Neural cell (in vitro differentiated cells): ENCODE measurements around the gene BTRC. TPM values are rescaled to one million over a fixed set of nuclear protein-coding genes. Genes with fewer than 3 reads are reported as not detected.
"Not testable (repeated sequence)": the region's sequence is repeated elsewhere in the genome, so short reads cannot be mapped to it uniquely, and the experiment has no call there.

ENCODE experiments used
- H2AFZ ChIP-seq: fragments of 200-600, 300-800 bp; sonication (generic), shearing (Covaris generic); 2 replicates; pipeline ENCODE4 v1.6.0; 2014; ENCODE audit warnings: low read depth, mild to moderate bottlenecking, antibody characterized with exemption, low read length, moderate library complexity
- H3F3A ChIP-seq: fragments of 200-600 bp; shearing (Covaris generic); 2 replicates; pipeline ENCODE4 v1.6.1; 2016; ENCODE audit warnings: mild to moderate bottlenecking, moderate library complexity, mixed read lengths, antibody characterized with exemption, low read length; ENCODE audit not compliant: insufficient read depth, poor library complexity, severe bottlenecking
- H3K27ac ChIP-seq: fragments of 200-600, 300-800 bp; sonication (generic), shearing (Covaris generic); 2 replicates; pipeline ENCODE4 v1.5.1; 2014; ENCODE audit warnings: mild to moderate bottlenecking, low read length, moderate library complexity
- H3K27me3 ChIP-seq: fragments of 300-800, 200-600 bp; sonication (generic), shearing (Covaris generic); 2 replicates; pipeline ENCODE4 v1.6.0; 2014; ENCODE audit warnings: mild to moderate bottlenecking, low read depth, low read length, moderate library complexity; ENCODE audit not compliant: insufficient read depth
- H3K36me3 ChIP-seq: fragments of 300-800, 200-600 bp; sonication (generic), shearing (Covaris generic); 2 replicates; pipeline ENCODE4 v1.5.1; 2014; ENCODE audit warnings: mild to moderate bottlenecking, antibody characterized with exemption, low read length, moderate library complexity; ENCODE audit not compliant: insufficient read depth
- H3K4me2 ChIP-seq: fragments of 300-800, 200-600 bp; sonication (generic), shearing (Covaris generic); 2 replicates; pipeline ENCODE4 v1.6.0; 2014; ENCODE audit warnings: mild to moderate bottlenecking, low read length
- H3K4me3 ChIP-seq: fragments of 300-800, 200-600 bp; sonication (generic), shearing (Covaris generic); 2 replicates; pipeline ENCODE4 v1.5.1; 2014; ENCODE audit warnings: mild to moderate bottlenecking, low read length, moderate library complexity
- H3K79me2 ChIP-seq: fragments of 200-600 bp; shearing (Covaris generic); replicated peaks from 2 replicates; pipeline ENCODE4 v1.6.0; 2014; ENCODE audit warnings: mild to moderate bottlenecking, low read length, moderate library complexity; ENCODE audit not compliant: insufficient read depth
- H3K9ac ChIP-seq: fragments of 300-800, 200-600 bp; sonication (generic), shearing (Covaris generic); 2 replicates; pipeline ENCODE4 v1.6.1; 2016; ENCODE audit warnings: mild to moderate bottlenecking, low read length, mixed read lengths
- H3K9me2 ChIP-seq: fragments of 200-600 bp; shearing (Covaris generic); 2 replicates; pipeline ENCODE4 v1.6.1; 2016; ENCODE audit warnings: mild to moderate bottlenecking, low read length, mixed read lengths; ENCODE audit not compliant: insufficient read depth
- H3K9me3 ChIP-seq: fragments of 200-600, 300-800 bp; sonication (generic), shearing (Covaris generic); 2 replicates; pipeline ENCODE4 v1.6.1; 2016; ENCODE audit warnings: mild to moderate bottlenecking, mixed run types, low read length, moderate library complexity, mixed read lengths
- H4K20me1 ChIP-seq: fragments of 200-600 bp; shearing (Covaris generic); 2 replicates; pipeline ENCODE4 v1.6.1; 2016; ENCODE audit warnings: mild to moderate bottlenecking, mixed run types; ENCODE audit not compliant: insufficient read depth
- CTCF ChIP-seq: fragments of 450-650 bp; IDR thresholded peaks from 2 replicates; pipeline ENCODE4 v1.5.1; 2014; ENCODE audit warnings: antibody characterized with exemption, mild to moderate bottlenecking, moderate library complexity; ENCODE audit not compliant: poor library complexity, severe bottlenecking
- EP300 ChIP-seq: fragments of 450-650 bp; conservative IDR thresholded peaks from 2 replicates; pipeline ENCODE4 v1.6.1; 2014; ENCODE audit warnings: antibody characterized with exemption, mild to moderate bottlenecking, moderate library complexity; ENCODE audit not compliant: poor library complexity, severe bottlenecking
- EZH2 ChIP-seq: fragments of 200-600, 300-800 bp; shearing (Covaris generic), sonication (generic); IDR thresholded peaks from 2 replicates; pipeline ENCODE4 v1.6.1; 2014; ENCODE audit warnings: antibody characterized with exemption, low read length, borderline replicate concordance, mild to moderate bottlenecking; ENCODE audit not compliant: insufficient read depth, poor library complexity, severe bottlenecking
- MXI1 ChIP-seq: fragments of 450-650 bp; conservative IDR thresholded peaks from 2 replicates; pipeline ENCODE4 v1.6.1; 2014; ENCODE audit warnings: antibody characterized with exemption, mild to moderate bottlenecking; ENCODE audit not compliant: poor library complexity, severe bottlenecking
- POLR2AphosphoS5 ChIP-seq: IDR thresholded peaks from 2 replicates; pipeline ENCODE4 v1.6.1; 2012
- RAD21 ChIP-seq: fragments of 450-650 bp; conservative IDR thresholded peaks from 2 replicates; pipeline ENCODE4 v1.6.1; 2014; ENCODE audit warnings: antibody characterized with exemption, mild to moderate bottlenecking, moderate library complexity
- REST ChIP-seq: IDR thresholded peaks from 2 replicates; pipeline ENCODE4 v1.6.1; 2012; ENCODE audit warnings: borderline replicate concordance
- SMC3 ChIP-seq: fragments of 450-650 bp; conservative IDR thresholded peaks from 2 replicates; pipeline ENCODE4 v1.6.1; 2014; ENCODE audit warnings: antibody characterized with exemption, mild to moderate bottlenecking, moderate library complexity; ENCODE audit not compliant: poor library complexity
- TAF1 ChIP-seq: IDR thresholded peaks from 2 replicates; pipeline ENCODE4 v1.6.1; 2012; ENCODE audit warnings: low read depth
- polyA plus RNA-seq: library from polyadenylated mRNA; depleted of rRNA; stranded (reverse); fragments of >200 nt; gene quantifications from 2 replicates; pipeline ENCODE4 v1.2.3, GENCODE V29; 2014

The BTRC gene
- polyA plus RNA-seq, 1 donor from 2014 or later = 32.6 TPM

DNA sequence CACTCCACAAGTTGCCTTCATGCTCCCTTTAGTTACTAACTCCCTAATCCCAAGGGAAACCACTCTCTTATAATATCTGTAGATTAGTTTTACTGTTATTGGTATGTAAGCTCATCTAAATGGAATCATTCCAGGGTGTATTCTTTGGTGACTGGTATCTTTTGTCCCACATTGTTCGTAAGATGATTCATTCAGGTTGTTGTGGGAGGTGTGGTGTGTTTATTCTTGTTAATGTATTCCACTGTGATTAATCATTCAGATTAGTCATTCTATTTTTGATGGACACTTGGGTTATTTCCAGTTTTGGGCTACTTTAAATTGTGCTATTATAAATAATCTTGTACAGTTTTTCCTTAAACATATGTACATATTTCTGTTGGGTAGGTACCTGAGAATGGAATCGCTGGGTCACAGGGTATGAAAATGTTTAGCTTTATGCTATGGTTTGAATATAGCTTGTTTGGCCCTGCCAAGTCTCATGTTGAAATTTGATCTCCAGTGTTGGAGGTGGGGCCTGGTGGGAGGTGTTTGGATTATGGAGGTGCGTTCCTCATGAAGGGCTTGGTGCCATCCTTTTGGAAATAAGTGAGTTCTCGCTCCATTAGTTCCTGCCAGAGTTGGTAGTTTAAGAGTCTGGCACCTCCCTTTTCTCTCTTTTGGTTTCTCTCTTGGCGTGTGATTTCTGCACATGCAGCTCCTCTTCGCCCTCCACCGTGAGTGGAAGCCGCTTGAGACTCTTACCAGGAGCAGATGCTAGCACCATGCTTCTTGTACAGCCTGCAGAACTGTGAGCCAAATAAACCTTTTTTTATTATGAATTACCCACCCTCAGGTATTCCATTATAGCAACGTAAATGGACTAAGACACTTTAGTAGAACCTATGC is 13.8 kb downstream of the BTRC start:
- Histone ChIP-seq H3K27me3 (no peaks in the 10 kb centered on the region), H3K9me2 (no peaks in the 10 kb centered on the region), H3K9ac (no peak overlapping the region), H3K27ac (no peak overlapping the region), H3K79me2 (peaks cover 14% of the 10 kb centered on the region), H3K4me2 (no peak overlapping the region), H3F3A (no peaks in the 10 kb centered on the region), H3K4me3 (no peak overlapping the region), H3K36me3 (peaks cover 7% of the 10 kb centered on the region), H3K9me3 (no peaks in the 10 kb centered on the region), H4K20me1 (no peaks in the 10 kb centered on the region), H2AFZ (no peak overlapping the region)
- no peak for TF ChIP-seq TAF1
- TF ChIP-seq EZH2 = no peak
- no peak for TF ChIP-seq RAD21
- TF ChIP-seq REST = no peak
- no peak for TF ChIP-seq CTCF
- TF ChIP-seq POLR2AphosphoS5 = no peak
- TF ChIP-seq EP300 = no peak
- no peak for TF ChIP-seq MXI1
- TF ChIP-seq SMC3 = no peak

GRCh38 chr10:101373063-101373462 is 19.1 kb downstream of the BTRC start:
- Histone ChIP-seq H4K20me1 (no peaks in the 10 kb centered on the region), H3K4me3 (no peak overlapping the region), H3K36me3 (peaks cover 7% of the 10 kb centered on the region), H3K9me2 (no peaks in the 10 kb centered on the region), H2AFZ (no peak overlapping the region), H3K79me2 (peaks cover 12% of the 10 kb centered on the region), H3K9me3 (no peaks in the 10 kb centered on the region), H3F3A (no peaks in the 10 kb centered on the region), H3K27me3 (no peaks in the 10 kb centered on the region), H3K4me2 (no peak overlapping the region), H3K27ac (peak overlapping the region; percentile 33), H3K9ac (no peak overlapping the region)
- TF ChIP-seq RAD21 (no peak), CTCF (no peak), MXI1 (no peak), REST (no peak), EZH2 (no peak), SMC3 (no peak), TAF1 (no peak), POLR2AphosphoS5 (no peak), EP300 (no peak)

DNA sequence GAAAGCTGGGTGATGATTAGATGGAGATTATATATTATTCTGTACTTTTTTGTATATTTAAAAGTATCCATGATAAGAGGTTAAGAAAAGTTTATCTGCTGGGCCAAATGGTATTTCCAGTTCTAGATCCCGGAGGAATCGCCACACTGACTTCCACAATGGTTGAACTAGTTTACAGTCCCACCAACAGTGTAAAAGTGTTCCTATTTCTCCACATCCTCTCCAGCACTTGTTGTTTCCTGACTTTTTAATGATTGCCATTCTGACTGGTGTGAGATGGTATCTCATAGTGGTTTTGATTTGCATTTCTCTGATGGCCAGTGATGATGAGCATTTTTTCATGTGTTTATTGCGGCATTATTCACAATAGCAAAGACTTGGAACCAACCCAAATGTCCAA is 20.0 kb downstream of the BTRC start:
- H3K9me2 ChIP-seq, H4K20me1 ChIP-seq, H3K36me3 ChIP-seq, H3K27ac ChIP-seq, H3K27me3 ChIP-seq, H2AFZ ChIP-seq, H3K9ac ChIP-seq, H3F3A ChIP-seq, H3K4me3 ChIP-seq, H3K4me2 ChIP-seq, H3K9me3 ChIP-seq: not testable (repeated sequence)
- peaks cover 11% of the 10 kb centered on the region for H3K79me2 ChIP-seq
